ENCODE results near the gene BLACAT1.
A peak's percentile ranks its signal among the peaks of the same experiment; 100 is the strongest.

The BLACAT1 gene

GRCh38 chr1:205495237-205495823, 39.5 kb upstream of the BLACAT1 start:
- H3K4me1 ChIP-seq (ENCODE audit: control insufficient read depth, insufficient read depth, low read length) = peaks cover 43% of the 10 kb centered on the region
- H3K4me3 ChIP-seq (ENCODE audit: low read depth, low read length) = no peak overlapping the region
- no peak overlapping the region for H3K27ac ChIP-seq (ENCODE audit: low read depth, low read length)
- no peaks in the 10 kb centered on the region; the same call in 1 of the 2 replicates for H3K9me3 ChIP-seq (ENCODE audit: control insufficient read depth, insufficient read depth, low read depth, low read length)
- H3K27me3 ChIP-seq (ENCODE audit: control insufficient read depth, insufficient read depth, low read length) = no peaks in the 10 kb centered on the region
- no peaks in the 10 kb centered on the region for H3K36me3 ChIP-seq (ENCODE audit: control insufficient read depth, insufficient read depth, low read length)
- H3K9ac ChIP-seq (ENCODE audit: low read length) = no peak overlapping the region

GRCh38 chr1:205494115-205494514, 38.3 kb upstream of the BLACAT1 start:
- H3K27ac ChIP-seq (ENCODE audit: low read depth, low read length) = no peak overlapping the region
- no peaks in the 10 kb centered on the region for H3K36me3 ChIP-seq (ENCODE audit: control insufficient read depth, insufficient read depth, low read length)
- no peaks in the 10 kb centered on the region; the same call in 1 of the 2 replicates for H3K9me3 ChIP-seq (ENCODE audit: control insufficient read depth, insufficient read depth, low read depth, low read length)
- no peak overlapping the region for H3K9ac ChIP-seq (ENCODE audit: low read length)
- no peak overlapping the region for H3K4me3 ChIP-seq (ENCODE audit: low read depth, low read length)
- no peaks in the 10 kb centered on the region for H3K27me3 ChIP-seq (ENCODE audit: control insufficient read depth, insufficient read depth, low read length)
- peaks cover 40% of the 10 kb centered on the region for H3K4me1 ChIP-seq (ENCODE audit: control insufficient read depth, insufficient read depth, low read length)

- H3K4me1 ChIP-seq (ENCODE audit: control insufficient read depth, insufficient read depth, low read length) = peaks cover 40% of the 10 kb centered on the region
- no peak overlapping the region for H3K27ac ChIP-seq (ENCODE audit: low read depth, low read length)
- no peaks in the 10 kb centered on the region; the same call in 1 of the 2 replicates for H3K9me3 ChIP-seq (ENCODE audit: control insufficient read depth, insufficient read depth, low read depth, low read length)
- H3K36me3 ChIP-seq (ENCODE audit: control insufficient read depth, insufficient read depth, low read length) = no peaks in the 10 kb centered on the region
- H3K27me3 ChIP-seq (ENCODE audit: control insufficient read depth, insufficient read depth, low read length) = no peaks in the 10 kb centered on the region
- H3K9ac ChIP-seq (ENCODE audit: low read length) = no peak overlapping the region
- no peak overlapping the region for H3K4me3 ChIP-seq (ENCODE audit: low read depth, low read length)
Measured at GRCh38 chr1:205493241-205494085, 37.6 kb upstream of the BLACAT1 start.

GRCh38 chr1:205492774-205493173, 36.9 kb upstream of the BLACAT1 start:
- no peaks in the 10 kb centered on the region for H3K27me3 ChIP-seq (ENCODE audit: control insufficient read depth, insufficient read depth, low read length)
- no peak overlapping the region for H3K27ac ChIP-seq (ENCODE audit: low read depth, low read length)
- H3K9me3 ChIP-seq (ENCODE audit: control insufficient read depth, insufficient read depth, low read depth, low read length) = no peaks in the 10 kb centered on the region
- H3K36me3 ChIP-seq (ENCODE audit: control insufficient read depth, insufficient read depth, low read length) = no peaks in the 10 kb centered on the region
- peaks cover 40% of the 10 kb centered on the region for H3K4me1 ChIP-seq (ENCODE audit: control insufficient read depth, insufficient read depth, low read length)
- no peak overlapping the region for H3K9ac ChIP-seq (ENCODE audit: low read length)
- H3K4me3 ChIP-seq (ENCODE audit: low read depth, low read length) = no peak overlapping the region

GRCh38 chr1:205492201-205492667, 36.4 kb upstream of the BLACAT1 start:
- Histone ChIP-seq H3K27ac (ENCODE audit: low read depth, low read length) (no peak overlapping the region), H3K4me3 (ENCODE audit: low read depth, low read length) (no peak overlapping the region), H3K27me3 (ENCODE audit: control insufficient read depth, insufficient read depth, low read length) (no peaks in the 10 kb centered on the region), H3K4me1 (ENCODE audit: control insufficient read depth, insufficient read depth, low read length) (peaks cover 40% of the 10 kb centered on the region), H3K9ac (ENCODE audit: low read length) (peak overlapping the region; percentile 5), H3K9me3 (ENCODE audit: control insufficient read depth, insufficient read depth, low read depth, low read length) (no peaks in the 10 kb centered on the region), H3K36me3 (ENCODE audit: control insufficient read depth, insufficient read depth, low read length) (no peaks in the 10 kb centered on the region)

GRCh38 chr1:205491794-205492193, 35.9 kb upstream of the BLACAT1 start:
- Histone ChIP-seq H3K4me3 (ENCODE audit: low read depth, low read length) (no peak overlapping the region), H3K9me3 (ENCODE audit: control insufficient read depth, insufficient read depth, low read depth, low read length) (no peaks in the 10 kb centered on the region), H3K36me3 (ENCODE audit: control insufficient read depth, insufficient read depth, low read length) (no peaks in the 10 kb centered on the region), H3K27me3 (ENCODE audit: control insufficient read depth, insufficient read depth, low read length) (no peaks in the 10 kb centered on the region), H3K27ac (ENCODE audit: low read depth, low read length) (no peak overlapping the region), H3K9ac (ENCODE audit: low read length) (no peak overlapping the region), H3K4me1 (ENCODE audit: control insufficient read depth, insufficient read depth, low read length) (peaks cover 40% of the 10 kb centered on the region)

- Histone ChIP-seq H3K4me3 (ENCODE audit: low read depth, low read length) (no peak overlapping the region), H3K27me3 (ENCODE audit: control insufficient read depth, insufficient read depth, low read length) (no peaks in the 10 kb centered on the region), H3K4me1 (ENCODE audit: control insufficient read depth, insufficient read depth, low read length) (peaks cover 31% of the 10 kb centered on the region), H3K36me3 (ENCODE audit: control insufficient read depth, insufficient read depth, low read length) (no peaks in the 10 kb centered on the region), H3K9ac (ENCODE audit: low read length) (no peak overlapping the region), H3K27ac (ENCODE audit: low read depth, low read length) (no peak overlapping the region), H3K9me3 (ENCODE audit: control insufficient read depth, insufficient read depth, low read depth, low read length) (no peaks in the 10 kb centered on the region)
Measured at GRCh38 chr1:205488074-205488723, 32.4 kb upstream of the BLACAT1 start.

- Histone ChIP-seq H3K4me3 (ENCODE audit: low read depth, low read length) (no peak overlapping the region), H3K27me3 (ENCODE audit: control insufficient read depth, insufficient read depth, low read length) (0 out of 2 replicates have a peak, but pooled peaks cover 4% of the 10 kb centered on the region), H3K36me3 (ENCODE audit: control insufficient read depth, insufficient read depth, low read length) (no peaks in the 10 kb centered on the region), H3K9ac (ENCODE audit: low read length) (no peak overlapping the region), H3K9me3 (ENCODE audit: control insufficient read depth, insufficient read depth, low read depth, low read length) (no peaks in the 10 kb centered on the region), H3K27ac (ENCODE audit: low read depth, low read length) (no peak overlapping the region), H3K4me1 (ENCODE audit: control insufficient read depth, insufficient read depth, low read length) (peaks cover 26% of the 10 kb centered on the region)
Measured at GRCh38 chr1:205486258-205486657, 30.4 kb upstream of the BLACAT1 start.

- Histone ChIP-seq H3K9ac (ENCODE audit: low read length) (no peak overlapping the region), H3K9me3 (ENCODE audit: control insufficient read depth, insufficient read depth, low read depth, low read length) (no peaks in the 10 kb centered on the region), H3K4me3 (ENCODE audit: low read depth, low read length) (no peak overlapping the region), H3K4me1 (ENCODE audit: control insufficient read depth, insufficient read depth, low read length) (peaks cover 32% of the 10 kb centered on the region), H3K36me3 (ENCODE audit: control insufficient read depth, insufficient read depth, low read length) (no peaks in the 10 kb centered on the region), H3K27me3 (ENCODE audit: control insufficient read depth, insufficient read depth, low read length) (peaks cover 11% of the 10 kb centered on the region; the same call in 1 of the 2 replicates), H3K27ac (ENCODE audit: low read depth, low read length) (no peak overlapping the region)
Measured at GRCh38 chr1:205484985-205485967, 29.4 kb upstream of the BLACAT1 start.

GRCh38 chr1:205483372-205483771, 27.5 kb upstream of the BLACAT1 start:
- no peak overlapping the region for H3K27ac ChIP-seq (ENCODE audit: low read depth, low read length)
- no peak overlapping the region for H3K4me3 ChIP-seq (ENCODE audit: low read depth, low read length)
- H3K9me3 ChIP-seq (ENCODE audit: control insufficient read depth, insufficient read depth, low read depth, low read length) = no peaks in the 10 kb centered on the region
- H3K4me1 ChIP-seq (ENCODE audit: control insufficient read depth, insufficient read depth, low read length) = peaks cover 32% of the 10 kb centered on the region
- H3K9ac ChIP-seq (ENCODE audit: low read length) = no peak overlapping the region
- H3K36me3 ChIP-seq (ENCODE audit: control insufficient read depth, insufficient read depth, low read length) = no peaks in the 10 kb centered on the region
- H3K27me3 ChIP-seq (ENCODE audit: control insufficient read depth, insufficient read depth, low read length) = peaks cover 11% of the 10 kb centered on the region; the same call in 1 of the 2 replicates
